Measurements from ENCODE around the gene FBLN1. TPM values are rescaled to one million over a fixed set of nuclear protein-coding genes. Genes with fewer than 3 reads are reported as not detected.

Gene FBLN1
- total RNA-seq, 1 experiment from 2014 or later, result 183 TPM

DNA sequence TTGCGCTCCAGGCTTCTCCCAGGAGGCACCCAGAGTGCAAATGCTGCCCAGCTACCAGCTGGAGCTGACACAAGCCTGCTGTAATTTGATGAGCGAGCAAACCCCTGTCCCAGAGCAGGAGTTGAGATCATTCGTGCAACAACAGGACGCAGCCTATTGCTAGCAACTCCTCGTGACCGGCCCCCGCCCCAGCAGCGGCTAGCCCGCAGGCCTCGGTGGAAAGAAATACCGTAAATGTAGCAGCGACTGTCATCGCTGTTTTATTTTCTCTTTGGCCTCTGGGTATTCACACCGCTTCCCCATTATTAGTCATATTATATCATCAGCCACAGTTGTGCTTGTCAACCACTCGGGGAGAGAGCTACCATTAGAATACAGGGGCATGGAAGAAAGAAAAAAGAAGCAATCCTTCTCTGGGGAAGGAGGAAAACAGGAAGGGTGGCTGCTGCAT, 109.8 kb downstream of the FBLN1 start:
- DNase-seq (ENCODE audit: low spot score) (no peak), ATAC-seq (no peak)
- peaks cover 3% of the 10 kb centered on the region; the same call in 1 of the 2 replicates for H3K27me3 Mint-ChIP-seq (ENCODE audit: low read depth)
- no peak overlapping the region for H3K4me3 Mint-ChIP-seq
- H3K4me1 Mint-ChIP-seq, result no peaks in the 10 kb centered on the region
- ChIA-PET CTCF (no interaction called here), POLR2A (no interaction called here)
- peaks cover 4% of the 10 kb centered on the region for H3K9me3 Mint-ChIP-seq
- no peaks in the 10 kb centered on the region for H3K36me3 Mint-ChIP-seq
- no peak for TF ChIP-seq CREM (CRISPR knock-in tag; IDR thresholded peaks at IDR 0.05)
- no peak overlapping the region; the same call in 1 of the 2 replicates for H3K27ac Mint-ChIP-seq

DNA sequence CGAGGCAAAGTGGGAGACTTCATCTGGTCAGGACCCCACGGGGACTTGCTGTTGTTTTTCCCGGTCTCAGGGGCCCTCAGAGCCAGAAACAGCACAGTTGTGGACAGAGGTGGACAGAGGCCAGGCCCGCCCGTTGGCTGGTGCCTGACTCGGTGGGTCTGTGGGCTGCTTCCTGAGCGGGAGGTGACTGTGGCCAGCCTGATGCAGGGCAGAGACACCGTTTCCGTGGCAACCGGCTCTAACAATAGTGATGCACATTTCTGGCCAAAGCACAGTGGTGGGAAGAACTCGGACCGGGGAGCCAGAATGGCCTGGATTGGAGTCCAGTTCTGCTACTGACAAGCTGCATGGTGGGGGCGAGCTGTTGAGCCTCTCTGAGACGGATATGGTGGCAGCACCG, 110.3 kb downstream of the FBLN1 start:
- ChIA-PET CTCF (no interaction called here), POLR2A (no interaction called here)
- ATAC-seq (no peak), DNase-seq (ENCODE audit: low spot score) (no peak)
- TF ChIP-seq, protein P1, sequence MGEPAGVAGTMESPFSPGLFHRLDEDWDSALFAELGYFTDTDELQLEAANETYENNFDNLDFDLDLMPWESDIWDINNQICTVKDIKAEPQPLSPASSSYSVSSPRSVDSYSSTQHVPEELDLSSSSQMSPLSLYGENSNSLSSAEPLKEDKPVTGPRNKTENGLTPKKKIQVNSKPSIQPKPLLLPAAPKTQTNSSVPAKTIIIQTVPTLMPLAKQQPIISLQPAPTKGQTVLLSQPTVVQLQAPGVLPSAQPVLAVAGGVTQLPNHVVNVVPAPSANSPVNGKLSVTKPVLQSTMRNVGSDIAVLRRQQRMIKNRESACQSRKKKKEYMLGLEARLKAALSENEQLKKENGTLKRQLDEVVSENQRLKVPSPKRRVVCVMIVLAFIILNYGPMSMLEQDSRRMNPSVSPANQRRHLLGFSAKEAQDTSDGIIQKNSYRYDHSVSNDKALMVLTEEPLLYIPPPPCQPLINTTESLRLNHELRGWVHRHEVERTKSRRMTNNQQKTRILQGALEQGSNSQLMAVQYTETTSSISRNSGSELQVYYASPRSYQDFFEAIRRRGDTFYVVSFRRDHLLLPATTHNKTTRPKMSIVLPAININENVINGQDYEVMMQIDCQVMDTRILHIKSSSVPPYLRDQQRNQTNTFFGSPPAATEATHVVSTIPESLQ (CRISPR knock-in tag; IDR thresholded peaks at IDR 0.05), result no peak
- TF ChIP-seq, protein P2, sequence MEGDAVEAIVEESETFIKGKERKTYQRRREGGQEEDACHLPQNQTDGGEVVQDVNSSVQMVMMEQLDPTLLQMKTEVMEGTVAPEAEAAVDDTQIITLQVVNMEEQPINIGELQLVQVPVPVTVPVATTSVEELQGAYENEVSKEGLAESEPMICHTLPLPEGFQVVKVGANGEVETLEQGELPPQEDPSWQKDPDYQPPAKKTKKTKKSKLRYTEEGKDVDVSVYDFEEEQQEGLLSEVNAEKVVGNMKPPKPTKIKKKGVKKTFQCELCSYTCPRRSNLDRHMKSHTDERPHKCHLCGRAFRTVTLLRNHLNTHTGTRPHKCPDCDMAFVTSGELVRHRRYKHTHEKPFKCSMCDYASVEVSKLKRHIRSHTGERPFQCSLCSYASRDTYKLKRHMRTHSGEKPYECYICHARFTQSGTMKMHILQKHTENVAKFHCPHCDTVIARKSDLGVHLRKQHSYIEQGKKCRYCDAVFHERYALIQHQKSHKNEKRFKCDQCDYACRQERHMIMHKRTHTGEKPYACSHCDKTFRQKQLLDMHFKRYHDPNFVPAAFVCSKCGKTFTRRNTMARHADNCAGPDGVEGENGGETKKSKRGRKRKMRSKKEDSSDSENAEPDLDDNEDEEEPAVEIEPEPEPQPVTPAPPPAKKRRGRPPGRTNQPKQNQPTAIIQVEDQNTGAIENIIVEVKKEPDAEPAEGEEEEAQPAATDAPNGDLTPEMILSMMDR (IDR thresholded peaks at IDR 0.05), result no peak
- TF ChIP-seq ELF4 (CRISPR knock-in tag; IDR thresholded peaks at IDR 0.05; ENCODE audit: low read depth) (no peak), CREB1 (CRISPR knock-in tag; IDR thresholded peaks at IDR 0.05) (no peak), PRRX2 (CRISPR knock-in tag; IDR thresholded peaks at IDR 0.05) (no peak)
- Mint-ChIP-seq H3K9me3 (peaks cover 4% of the 10 kb centered on the region), H3K27ac (no peak overlapping the region; the same call in 1 of the 2 replicates), H3K4me3 (no peak overlapping the region), H3K36me3 (no peaks in the 10 kb centered on the region), H3K4me1 (no peaks in the 10 kb centered on the region; the same call in 1 of the 2 replicates), H3K27me3 (ENCODE audit: low read depth) (peaks cover 3% of the 10 kb centered on the region; the same call in 1 of the 2 replicates)

DNA sequence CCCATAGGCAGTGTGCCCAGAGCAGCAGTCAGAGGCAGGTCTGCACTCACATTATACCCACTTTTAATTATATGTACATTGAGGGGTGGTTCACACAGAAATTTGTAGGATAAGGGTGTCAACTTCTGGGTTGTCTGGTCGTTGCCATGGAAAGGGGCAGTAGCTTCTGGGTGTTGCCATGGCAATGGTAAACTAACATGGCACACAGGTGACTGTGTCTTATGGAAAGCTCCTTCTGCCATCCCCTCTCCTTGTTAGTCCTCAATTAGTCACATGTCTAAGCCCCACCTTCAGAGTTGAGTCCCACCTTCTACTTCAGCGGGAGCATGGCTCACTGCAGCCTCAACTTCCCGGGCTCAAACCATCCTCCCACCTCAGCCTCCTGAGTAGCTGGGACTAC, 112.7 kb downstream of the FBLN1 start:
- H3K36me3 Mint-ChIP-seq, result peaks cover 5% of the 10 kb centered on the region; the same call in 1 of the 2 replicates
- H3K27me3 Mint-ChIP-seq (ENCODE audit: low read depth), result peaks cover 3% of the 10 kb centered on the region; the same call in 1 of the 2 replicates
- H3K4me3 Mint-ChIP-seq, result no peak overlapping the region
- no peak for DNase-seq (ENCODE audit: low spot score)
- CTCF ChIA-PET, result interaction anchor here (0.8 to 0.9 kb wide), 2 partner anchors 10 to 363 kb away, joined by 3 read pairs; no protein-coding TSS in a partner anchor
- TF ChIP-seq NFYB (CRISPR knock-in tag; conservative IDR thresholded peaks at IDR 0.05; ENCODE audit: low read depth) (no peak), MYBL2 (CRISPR knock-in tag; IDR thresholded peaks at IDR 0.05) (no peak), JAZF1 (CRISPR knock-in tag; IDR thresholded peaks at IDR 0.05) (no peak), ZNF396 (CRISPR knock-in tag; IDR thresholded peaks at IDR 0.05; ENCODE audit: borderline replicate concordance) (no peak), TP53 (CRISPR knock-in tag; IDR thresholded peaks at IDR 0.05) (no peak), HMGA2 (CRISPR knock-in tag; IDR thresholded peaks at IDR 0.05) (no peak), EMX1 (CRISPR knock-in tag; IDR thresholded peaks at IDR 0.05) (no peak), PRRX2 (CRISPR knock-in tag; IDR thresholded peaks at IDR 0.05) (no peak), ZNF423 (CRISPR knock-in tag; IDR thresholded peaks at IDR 0.05) (no peak)
- TF ChIP-seq, protein P3, sequence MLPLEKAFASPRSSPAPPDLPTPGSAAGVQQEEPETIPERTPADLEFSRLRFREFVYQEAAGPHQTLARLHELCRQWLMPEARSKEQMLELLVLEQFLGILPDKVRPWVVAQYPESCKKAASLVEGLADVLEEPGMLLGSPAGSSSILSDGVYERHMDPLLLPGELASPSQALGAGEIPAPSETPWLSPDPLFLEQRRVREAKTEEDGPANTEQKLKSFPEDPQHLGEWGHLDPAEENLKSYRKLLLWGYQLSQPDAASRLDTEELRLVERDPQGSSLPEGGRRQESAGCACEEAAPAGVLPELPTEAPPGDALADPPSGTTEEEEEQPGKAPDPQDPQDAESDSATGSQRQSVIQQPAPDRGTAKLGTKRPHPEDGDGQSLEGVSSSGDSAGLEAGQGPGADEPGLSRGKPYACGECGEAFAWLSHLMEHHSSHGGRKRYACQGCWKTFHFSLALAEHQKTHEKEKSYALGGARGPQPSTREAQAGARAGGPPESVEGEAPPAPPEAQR (CRISPR knock-in tag; IDR thresholded peaks at IDR 0.05), result no peak
- TF ChIP-seq, protein P4, sequence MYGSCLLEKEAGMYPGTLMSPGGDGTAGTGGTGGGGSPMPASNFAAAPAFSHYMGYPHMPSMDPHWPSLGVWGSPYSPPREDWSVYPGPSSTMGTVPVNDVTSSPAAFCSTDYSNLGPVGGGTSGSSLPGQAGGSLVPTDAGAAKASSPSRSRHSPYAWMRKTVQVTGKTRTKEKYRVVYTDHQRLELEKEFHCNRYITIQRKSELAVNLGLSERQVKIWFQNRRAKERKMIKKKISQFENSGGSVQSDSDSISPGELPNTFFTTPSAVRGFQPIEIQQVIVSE (CRISPR knock-in tag; IDR thresholded peaks at IDR 0.05; ENCODE audit: borderline replicate concordance), result no peak
- TF ChIP-seq, protein P5, sequence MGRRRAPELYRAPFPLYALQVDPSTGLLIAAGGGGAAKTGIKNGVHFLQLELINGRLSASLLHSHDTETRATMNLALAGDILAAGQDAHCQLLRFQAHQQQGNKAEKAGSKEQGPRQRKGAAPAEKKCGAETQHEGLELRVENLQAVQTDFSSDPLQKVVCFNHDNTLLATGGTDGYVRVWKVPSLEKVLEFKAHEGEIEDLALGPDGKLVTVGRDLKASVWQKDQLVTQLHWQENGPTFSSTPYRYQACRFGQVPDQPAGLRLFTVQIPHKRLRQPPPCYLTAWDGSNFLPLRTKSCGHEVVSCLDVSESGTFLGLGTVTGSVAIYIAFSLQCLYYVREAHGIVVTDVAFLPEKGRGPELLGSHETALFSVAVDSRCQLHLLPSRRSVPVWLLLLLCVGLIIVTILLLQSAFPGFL (CRISPR knock-in tag; IDR thresholded peaks at IDR 0.05; ENCODE audit: borderline replicate concordance), result no peak
- TF ChIP-seq, protein P6, sequence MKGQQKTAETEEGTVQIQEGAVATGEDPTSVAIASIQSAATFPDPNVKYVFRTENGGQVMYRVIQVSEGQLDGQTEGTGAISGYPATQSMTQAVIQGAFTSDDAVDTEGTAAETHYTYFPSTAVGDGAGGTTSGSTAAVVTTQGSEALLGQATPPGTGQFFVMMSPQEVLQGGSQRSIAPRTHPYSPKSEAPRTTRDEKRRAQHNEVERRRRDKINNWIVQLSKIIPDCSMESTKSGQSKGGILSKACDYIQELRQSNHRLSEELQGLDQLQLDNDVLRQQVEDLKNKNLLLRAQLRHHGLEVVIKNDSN (CRISPR knock-in tag; IDR thresholded peaks at IDR 0.05), result no peak
- POLR2A ChIA-PET, result interaction anchor here (0.7 kb wide), 1 partner anchor 467 kb away, joined by 4 read pairs; no protein-coding TSS in a partner anchor
- H3K4me1 Mint-ChIP-seq, result peaks cover 7% of the 10 kb centered on the region
- no peak overlapping the region for H3K27ac Mint-ChIP-seq
- ATAC-seq, result no peak
- H3K9me3 Mint-ChIP-seq, result peaks cover 13% of the 10 kb centered on the region
